Lung (tissue), 12 donors: ENCODE results near the gene WDR20. TPM values are rescaled to one million over a fixed set of nuclear protein-coding genes. Genes with fewer than 3 reads are reported as not detected.

Experiments used
- ATAC-seq: fragments of 200-7000 bp; cut with Tn5 transposase; one replicate; pipeline ENCODE4 v1.9.1; 2020; ENCODE audit warnings: moderate number of reproducible peaks; ENCODE audit not compliant: insufficient read depth, low FRiP score
- DNase-seq, 3 donors: peaks; one replicate each; pipeline ENCODE4 v3.0.0-alpha.2; 2013 to 2017
- H3K27ac ChIP-seq, 2 donors: one replicate each; pipeline ENCODE4 v1.5.1; 2013; ENCODE audit warnings: mild to moderate bottlenecking in 2 of 2, moderate library complexity in 2 of 2, control low read depth in 1 of 2, inconsistent platforms in 1 of 2, low read depth in 1 of 2, low read length in 1 of 2
- H3K27me3 ChIP-seq, 3 donors: one replicate each; pipeline ENCODE4 v1.5.1; 2013; ENCODE audit warnings: low read length in 2 of 3; ENCODE audit not compliant: control insufficient read depth in 3 of 3, insufficient read depth in 3 of 3
- H3K36me3 ChIP-seq, 4 donors: one replicate each; pipeline ENCODE4 v1.5.1; 2013; ENCODE audit warnings: low read length in 4 of 4, mild to moderate bottlenecking in 1 of 4, moderate library complexity in 1 of 4; ENCODE audit not compliant: control insufficient read depth in 4 of 4, insufficient read depth in 4 of 4
- H3K4me1 ChIP-seq, 5 donors: one replicate each; pipeline ENCODE4 v1.5.1; 2013; ENCODE audit warnings: low read length in 5 of 5, mild to moderate bottlenecking in 2 of 5, moderate library complexity in 1 of 5; ENCODE audit not compliant: control insufficient read depth in 5 of 5, insufficient read depth in 5 of 5
- H3K4me3 ChIP-seq: one replicate; pipeline ENCODE4 v1.5.1; 2013; ENCODE audit warnings: mild to moderate bottlenecking, control low read depth, moderate library complexity
- H3K9ac ChIP-seq, 2 donors: one replicate each; pipeline ENCODE4 v1.5.1; 2013; ENCODE audit warnings: low read length in 2 of 2, control low read depth in 1 of 2; ENCODE audit not compliant: insufficient read depth in 1 of 2
- H3K9me3 ChIP-seq, 4 donors: one replicate each; pipeline ENCODE4 v1.5.1; 2013; ENCODE audit warnings: low read length in 3 of 4, mild to moderate bottlenecking in 1 of 4, moderate library complexity in 1 of 4; ENCODE audit not compliant: control insufficient read depth in 4 of 4, insufficient read depth in 3 of 4
- WGBS, 2 donors: extraction: QIAGEN DNeasy Blood & Tissue Kit; methylation state at CpG; one replicate each; pipeline ENCODE4 v1.1.7; 2013; 5-methylcytosine and 5-hydroxymethylcytosine counted together
- polyA plus RNA-seq, 2 donors: library from polyadenylated mRNA; stranded (reverse); fragments of 200-250 nt; gene quantifications; one replicate each; pipeline ENCODE4 v1.2.1, GENCODE V29; 2013
- total RNA-seq, 2 donors: library from RNA; depleted of rRNA in 1 of 2; stranded (reverse); fragments of >200 nt in 1 of 2; gene quantifications; one replicate each; pipeline ENCODE4 v1.2.1, GENCODE V29; 2014 to 2021
- TF ChIP-seq, protein P1 (sequence below): IDR thresholded peaks from 2 replicates; pipeline ENCODE4 v1.5.1; 2012; ENCODE audit warnings: mild to moderate bottlenecking; ENCODE audit errors: control extremely low read depth, extremely low read depth
- donor health status: control.
- donor health status: control.
- donor health status: Bipolar disorder and iron deficiency.
- donor health status: healthy.
- donor health status: DM: yes; HTN: yes; CAD: no.

Gene WDR20
- total and polyA plus RNA-seq, 4 donors: 10.3 to 30.7 (median 19.7) TPM

DNA sequence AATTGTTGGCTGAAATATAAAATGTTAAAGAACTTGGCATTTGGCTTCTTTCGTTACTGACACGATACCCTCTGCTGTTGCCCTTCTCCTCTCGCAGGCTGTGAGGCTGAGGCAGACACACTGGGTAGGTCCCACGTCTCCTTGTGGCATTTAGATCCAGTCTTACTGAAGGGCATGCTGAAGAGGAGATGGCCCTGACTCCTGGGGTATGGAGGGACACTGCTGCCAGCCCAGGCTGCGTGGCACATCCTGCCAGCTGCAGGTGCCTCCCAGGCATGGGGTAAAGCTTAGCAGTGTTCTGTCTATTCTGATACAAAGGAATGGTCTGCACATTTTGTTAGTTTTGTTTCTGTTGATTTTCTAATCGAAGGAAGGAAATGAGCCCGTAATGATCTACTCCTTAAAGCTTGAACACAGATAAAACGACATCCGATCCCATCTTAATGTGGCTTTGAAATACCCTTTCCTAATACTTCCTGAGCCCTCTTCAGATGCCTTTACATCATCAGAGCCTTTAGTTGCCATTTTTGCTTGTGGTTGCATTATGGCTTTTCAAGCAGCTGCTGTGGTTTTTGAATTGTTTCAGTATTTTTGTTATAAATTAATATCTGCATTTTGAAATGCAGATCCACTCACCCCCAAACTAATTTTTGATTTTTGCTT lies 61.1 kb downstream of the WDR20 start:
- Histone ChIP-seq H3K4me3 (no peak overlapping the region), H3K36me3 (peaks cover 0 to 44% (median 26%) of the 10 kb centered on the region in 4 donors), H3K27me3 (no peaks in the 10 kb centered on the region), H3K27ac (no peak overlapping the region), H3K9me3 (no peaks in the 10 kb centered on the region), H3K4me1 (peaks cover 0 to 3% (median 0%) of the 10 kb centered on the region in 5 donors), H3K9ac (no peak overlapping the region)
- DNase-seq: peak in 1 of 3 donors; percentile 7
- WGBS, 2 donors: 45 to 63% methylated on average over 9 of the region's 9 CpGs
- TF ChIP-seq, protein P1, sequence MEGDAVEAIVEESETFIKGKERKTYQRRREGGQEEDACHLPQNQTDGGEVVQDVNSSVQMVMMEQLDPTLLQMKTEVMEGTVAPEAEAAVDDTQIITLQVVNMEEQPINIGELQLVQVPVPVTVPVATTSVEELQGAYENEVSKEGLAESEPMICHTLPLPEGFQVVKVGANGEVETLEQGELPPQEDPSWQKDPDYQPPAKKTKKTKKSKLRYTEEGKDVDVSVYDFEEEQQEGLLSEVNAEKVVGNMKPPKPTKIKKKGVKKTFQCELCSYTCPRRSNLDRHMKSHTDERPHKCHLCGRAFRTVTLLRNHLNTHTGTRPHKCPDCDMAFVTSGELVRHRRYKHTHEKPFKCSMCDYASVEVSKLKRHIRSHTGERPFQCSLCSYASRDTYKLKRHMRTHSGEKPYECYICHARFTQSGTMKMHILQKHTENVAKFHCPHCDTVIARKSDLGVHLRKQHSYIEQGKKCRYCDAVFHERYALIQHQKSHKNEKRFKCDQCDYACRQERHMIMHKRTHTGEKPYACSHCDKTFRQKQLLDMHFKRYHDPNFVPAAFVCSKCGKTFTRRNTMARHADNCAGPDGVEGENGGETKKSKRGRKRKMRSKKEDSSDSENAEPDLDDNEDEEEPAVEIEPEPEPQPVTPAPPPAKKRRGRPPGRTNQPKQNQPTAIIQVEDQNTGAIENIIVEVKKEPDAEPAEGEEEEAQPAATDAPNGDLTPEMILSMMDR: no peak
- no peak for ATAC-seq

DNA sequence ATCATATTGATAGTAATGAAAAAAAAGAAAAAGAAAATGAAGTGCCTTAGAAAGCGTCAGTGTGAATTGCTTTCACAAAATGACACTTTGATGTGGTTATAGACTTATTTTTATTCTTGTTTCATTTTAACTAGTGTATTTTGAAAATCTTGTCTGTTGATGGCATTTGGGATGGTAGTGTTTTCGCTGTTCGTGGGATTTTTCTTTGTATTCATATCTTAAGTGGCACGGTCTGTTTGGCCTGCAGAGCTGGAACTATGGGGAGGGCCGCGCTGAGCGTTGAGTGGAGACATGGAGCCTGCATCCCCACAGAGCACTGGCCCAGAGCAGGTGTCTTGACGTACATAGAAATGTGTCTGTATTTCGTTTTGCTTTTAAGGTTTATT lies 61.6 kb downstream of the WDR20 start:
- H3K9me3 ChIP-seq: no peaks in the 10 kb centered on the region
- H3K4me1 ChIP-seq: peaks cover 0 to 3% (median 0%) of the 10 kb centered on the region in 5 donors
- peak in 1 of 3 donors; percentile 3 for DNase-seq
- WGBS, 2 donors: 83 to 86% methylated on average over 9 of the region's 9 CpGs
- no peak overlapping the region for H3K27ac ChIP-seq
- H3K4me3 ChIP-seq: no peak overlapping the region
- peaks cover 0 to 46% (median 25%) of the 10 kb centered on the region in 4 donors for H3K36me3 ChIP-seq
- ATAC-seq: no peak
- TF ChIP-seq, protein P1: no peak
- no peak overlapping the region for H3K9ac ChIP-seq
- H3K27me3 ChIP-seq: no peaks in the 10 kb centered on the region

DNA sequence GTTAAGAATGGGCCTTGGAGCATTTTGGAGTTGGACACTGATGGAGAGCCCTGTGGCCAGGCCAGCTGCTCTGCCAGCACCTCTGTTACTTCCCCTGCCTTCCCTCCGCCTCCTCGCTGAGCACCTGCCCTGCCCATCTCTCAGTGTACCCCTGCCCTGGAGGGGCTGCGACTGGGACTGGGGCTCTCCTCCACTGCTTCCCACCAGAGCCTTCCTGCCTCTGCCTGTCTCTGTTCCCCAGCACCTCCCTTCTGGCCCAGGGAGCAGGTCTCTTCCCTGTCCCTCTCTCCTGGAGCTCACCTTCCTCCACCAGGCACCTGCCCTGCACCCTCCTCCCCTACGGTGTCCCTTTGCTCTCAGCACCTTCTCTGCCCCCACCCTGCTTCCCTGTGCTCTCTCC lies 62.1 kb downstream of the WDR20 start:
- Histone ChIP-seq H3K4me1 (peaks cover 0 to 3% (median 0%) of the 10 kb centered on the region in 5 donors), H3K27me3 (no peaks in the 10 kb centered on the region), H3K27ac (no peak overlapping the region), H3K9me3 (no peaks in the 10 kb centered on the region), H3K36me3 (peaks cover 0 to 46% (median 25%) of the 10 kb centered on the region in 4 donors), H3K4me3 (no peak overlapping the region), H3K9ac (no peak overlapping the region)
- ATAC-seq (no peak), DNase-seq (peak in 1 of 3 donors; percentile 5)
- TF ChIP-seq, protein P1: no peak
- 74 to 85% methylated on average over 4 of the region's 4 CpGs for WGBS, 2 donors
